HG02678 (cell line): Measurements from ENCODE around the gene DCLK2.
"Not testable (repeated sequence)": the region's sequence is repeated elsewhere in the genome, so short reads cannot be mapped to it uniquely, and the experiment has no call there.

Source experiments
- ATAC-seq: cut with Tn5 transposase; IDR thresholded peaks from one replicate; pipeline ENCODE4 v1.9.1; 2021; ENCODE audit warnings: mild to moderate bottlenecking, moderate library complexity; ENCODE audit not compliant: unreplicated experiment

DCLK2 gene

DNA sequence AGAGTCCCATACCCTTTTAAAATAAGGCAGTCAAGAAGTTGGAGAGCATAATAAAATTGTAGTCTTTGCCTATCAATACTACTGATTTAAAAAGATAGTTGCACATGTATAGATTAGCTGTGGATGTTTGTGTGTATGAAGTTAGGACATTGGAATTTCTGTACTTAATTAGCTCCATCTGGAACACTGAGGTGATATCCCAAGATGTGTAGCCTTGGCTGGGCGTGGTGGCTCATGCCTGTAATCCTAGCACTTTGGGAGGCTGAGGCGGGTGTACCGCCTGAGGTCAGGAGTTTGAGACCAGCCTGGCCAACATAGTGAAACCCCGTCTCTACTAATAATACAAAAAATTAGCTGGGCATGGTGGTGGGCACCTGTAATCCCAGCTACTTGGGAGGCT lies 119.0 kb downstream of the DCLK2 start:
- ATAC-seq: not testable (repeated sequence)

DNA sequence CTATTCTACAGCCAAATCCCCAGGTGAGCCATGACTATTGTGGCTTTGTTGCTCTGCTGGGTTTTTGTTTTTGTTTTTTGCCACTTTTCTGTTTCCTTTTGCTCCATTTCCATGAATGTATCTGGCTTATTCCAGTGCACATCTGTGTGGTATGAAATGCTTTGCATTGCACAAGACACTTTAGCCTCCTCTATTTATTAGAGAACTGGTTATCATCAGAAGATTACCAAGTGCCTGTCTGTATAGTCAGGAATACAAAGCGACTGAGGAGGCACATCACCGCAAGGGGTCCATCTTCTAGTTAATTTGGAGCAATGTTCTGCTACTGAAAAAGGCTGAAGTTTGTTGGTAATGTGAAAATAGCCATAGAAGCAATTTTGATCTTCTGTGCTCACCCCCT lies 120.8 kb downstream of the DCLK2 start:
- ATAC-seq: no peak

DNA sequence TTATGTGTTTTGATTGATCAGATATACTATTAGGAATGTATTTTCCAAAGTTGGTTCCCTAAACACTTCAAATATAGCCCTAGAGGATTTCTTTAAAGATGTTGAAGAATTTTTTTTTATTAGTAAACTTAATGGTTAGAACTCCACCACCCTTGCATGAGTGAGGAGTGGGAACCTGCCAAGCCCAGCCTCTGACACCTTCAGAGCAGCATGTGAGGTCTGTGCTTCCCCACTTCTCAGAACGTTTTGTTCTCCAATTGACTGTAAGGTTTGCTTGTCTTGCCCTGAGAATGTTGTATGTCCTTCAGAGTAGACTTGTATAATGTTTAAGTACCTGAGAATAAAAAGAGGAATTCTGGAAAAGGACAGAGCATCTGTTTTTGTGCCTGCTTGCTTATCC lies 126.8 kb downstream of the DCLK2 start:
- ATAC-seq: no peak

DNA sequence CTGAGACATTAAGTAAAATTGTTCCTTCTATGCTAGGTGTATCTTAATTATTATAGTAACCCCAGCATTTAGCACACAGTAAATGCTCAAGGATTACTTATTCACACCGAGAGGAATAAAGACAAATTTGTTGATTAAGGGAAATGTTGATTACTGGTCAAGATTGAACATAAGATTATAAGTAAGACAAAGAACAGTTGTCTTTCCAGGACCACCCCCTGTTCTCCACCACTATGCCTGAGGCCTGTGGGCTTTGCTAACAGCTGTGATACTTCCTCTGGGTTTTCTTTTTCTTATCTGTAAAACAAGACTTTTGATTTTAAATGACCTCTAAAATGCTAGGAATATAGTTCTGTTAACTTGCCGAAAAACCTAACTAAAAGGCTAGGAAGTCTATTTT lies 128.0 kb downstream of the DCLK2 start:
- no peak for ATAC-seq

- ATAC-seq: no peak
Observed at GRCh38 chr4:150206954-150207353, 128.7 kb downstream of the DCLK2 start.

DNA sequence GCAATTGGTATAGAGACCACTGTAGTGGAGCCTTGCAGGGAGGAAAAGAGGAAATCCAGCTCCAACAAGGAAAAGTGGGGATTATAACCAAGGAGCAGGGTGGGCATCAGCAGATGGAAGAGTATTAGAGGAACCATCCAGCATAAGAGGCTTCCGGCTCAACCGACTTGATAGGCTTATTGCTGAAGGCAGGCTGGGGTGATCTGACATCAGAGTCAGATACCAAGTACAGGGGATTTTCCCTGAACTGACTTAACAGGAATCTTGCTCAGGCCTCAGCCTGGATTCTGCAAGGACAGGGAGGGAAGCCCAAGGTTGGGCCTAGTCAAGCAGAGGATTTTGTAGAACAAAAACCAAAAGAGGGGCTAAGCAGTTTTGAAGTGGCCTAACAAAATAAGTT lies 129.6 kb downstream of the DCLK2 start:
- ATAC-seq: no peak

GRCh38 chr4:150209140-150209829 lies 131.0 kb downstream of the DCLK2 start:
- no peak for ATAC-seq

DNA sequence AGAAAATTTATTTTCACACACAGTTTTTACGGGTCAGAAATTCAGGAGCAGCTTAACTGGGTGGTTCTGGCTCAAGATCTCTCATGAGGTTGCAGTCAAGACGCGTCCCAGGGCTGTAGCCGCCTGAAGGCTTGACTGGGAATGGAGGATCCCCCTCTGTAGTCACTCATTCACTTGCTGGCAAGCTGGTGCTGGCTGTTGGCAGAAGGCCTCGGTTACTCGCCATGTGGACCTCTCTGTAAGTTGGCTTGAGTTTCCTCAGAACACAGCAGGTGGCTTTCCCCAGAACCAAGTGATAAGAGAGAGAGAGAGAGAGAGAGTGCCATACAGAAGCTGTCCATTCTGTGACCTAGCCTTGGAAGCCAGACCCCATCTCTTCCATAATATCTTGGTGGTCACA lies 132.8 kb downstream of the DCLK2 start:
- ATAC-seq: no peak

GRCh38 chr4:150211799-150212445 lies 133.7 kb downstream of the DCLK2 start:
- no peak for ATAC-seq

DNA sequence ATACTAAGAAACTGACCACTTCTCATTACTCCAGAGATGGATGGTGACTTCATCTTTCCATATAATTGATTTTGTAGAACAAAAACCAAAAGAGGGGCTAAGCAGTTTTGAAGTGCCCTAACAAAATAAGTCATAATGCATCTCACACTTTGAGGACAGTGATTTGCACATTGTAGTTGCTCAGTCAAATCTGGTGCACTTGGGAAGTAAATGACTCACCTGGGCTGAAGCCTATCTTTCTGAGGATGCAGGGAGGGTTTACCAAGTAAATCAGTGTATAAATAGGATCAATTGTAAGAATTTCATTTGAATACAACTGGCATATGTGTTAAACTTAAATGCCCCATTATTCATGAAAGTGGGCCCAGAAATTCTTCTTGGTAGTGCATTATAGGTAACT lies 134.2 kb downstream of the DCLK2 start:
- no peak for ATAC-seq

DNA sequence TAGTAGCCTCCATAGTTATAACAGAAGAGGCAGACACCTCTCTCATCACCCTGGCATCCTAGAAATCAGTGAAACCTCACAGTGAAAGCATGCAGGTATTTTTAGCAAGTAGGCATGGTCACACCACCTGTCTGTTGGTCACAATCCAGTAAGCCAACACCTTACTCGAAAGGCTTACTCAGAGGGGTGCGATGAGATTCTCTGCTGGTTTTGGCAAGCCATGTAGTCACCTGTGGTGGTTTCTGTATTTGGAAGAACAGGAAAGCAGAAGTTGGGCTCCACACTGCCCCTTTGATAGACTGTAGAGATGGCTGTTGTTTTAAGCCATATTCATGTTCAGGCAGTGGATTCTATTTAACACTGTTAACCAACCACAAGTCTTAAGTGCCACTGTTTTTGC lies 134.7 kb downstream of the DCLK2 start:
- no peak for ATAC-seq

- ATAC-seq: no peak
Observed at GRCh38 chr4:150215601-150216000, 137.4 kb downstream of the DCLK2 start.

DNA sequence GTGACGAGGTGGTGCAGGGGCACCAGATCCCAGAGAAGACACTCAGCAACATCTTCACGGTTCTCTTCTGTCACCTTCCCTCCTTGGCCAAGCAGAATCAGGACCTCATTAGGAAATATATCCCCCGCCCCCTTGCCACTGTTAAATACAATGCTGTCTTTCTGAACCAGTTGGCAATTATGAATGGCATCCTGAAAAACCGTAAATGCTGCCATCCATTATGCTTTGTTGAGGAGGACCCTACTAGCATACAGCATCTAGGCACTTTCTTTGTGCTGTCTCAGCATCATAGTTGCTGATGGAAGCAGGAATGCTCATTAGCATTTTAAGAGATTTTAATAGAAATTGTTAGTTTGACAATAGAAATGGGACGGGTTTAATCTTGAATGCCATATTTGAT lies 138.5 kb downstream of the DCLK2 start:
- no peak for ATAC-seq

- ATAC-seq: no peak
Observed at GRCh38 chr4:150217192-150217591, 138.9 kb downstream of the DCLK2 start.

DNA sequence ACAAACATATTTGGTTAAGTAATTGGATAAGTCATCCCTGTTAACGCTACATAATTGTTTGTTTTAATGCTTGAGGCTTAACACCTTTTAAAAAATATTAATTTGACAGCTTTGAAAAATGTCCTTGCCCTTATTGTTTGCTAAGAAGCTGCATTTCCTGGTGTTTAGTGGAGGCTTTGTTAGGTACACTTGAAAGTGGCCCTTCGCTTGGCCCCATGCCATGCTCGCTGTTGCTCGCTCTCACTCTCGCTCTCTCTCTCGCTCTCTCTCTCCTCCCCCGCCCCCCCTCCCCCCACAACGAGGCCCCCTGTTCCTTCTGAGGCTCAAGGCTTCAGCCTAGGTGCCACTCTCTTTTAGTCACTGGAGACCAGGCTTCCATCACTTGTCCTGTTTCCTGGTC lies 139.6 kb downstream of the DCLK2 start:
- no peak for ATAC-seq

- no peak for ATAC-seq
Observed at GRCh38 chr4:150218447-150218846, 140.2 kb downstream of the DCLK2 start.

DNA sequence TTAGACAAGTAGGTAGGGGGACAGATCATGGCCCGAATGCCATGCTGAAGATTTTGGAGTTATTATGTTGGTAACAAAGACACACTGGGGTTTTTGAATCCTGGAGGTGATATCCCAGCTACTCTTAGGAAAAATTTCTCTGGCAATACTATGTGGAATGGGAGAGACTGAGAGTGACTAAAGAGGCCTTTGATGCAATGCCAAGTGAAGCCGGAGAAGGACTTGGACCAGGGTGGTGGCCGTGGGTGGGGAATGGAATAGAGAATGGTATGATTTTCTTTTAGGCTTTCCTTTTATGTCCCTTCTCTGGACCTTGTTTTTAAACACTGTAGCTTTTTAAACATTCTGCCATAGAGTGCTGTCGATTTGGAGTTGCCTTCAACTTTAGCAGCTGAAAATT lies 141.6 kb downstream of the DCLK2 start:
- no peak for ATAC-seq

GRCh38 chr4:150224896-150225591 lies 146.8 kb downstream of the DCLK2 start:
- ATAC-seq: no peak

- no peak for ATAC-seq
Observed at GRCh38 chr4:150229520-150229919, 151.3 kb downstream of the DCLK2 start.

- ATAC-seq: no peak
Observed at GRCh38 chr4:150230561-150230960, 152.3 kb downstream of the DCLK2 start.

GRCh38 chr4:150231107-150231770 lies 153.0 kb downstream of the DCLK2 start:
- ATAC-seq: no peak

GRCh38 chr4:150232029-150232428 lies 153.8 kb downstream of the DCLK2 start:
- ATAC-seq: no peak
